HEK293 (cell line): ENCODE measurements around the gene RMP24.

ENCODE experiments used
- SP2 ChIP-seq: fragments of 450-650 bp; formaldehyde crosslinking; IDR thresholded peaks from 2 replicates; pipeline ENCODE4 v1.5.1; 2016; ENCODE audit warnings: missing biosample characterization, missing genetic modification characterization
- ZBTB1 ChIP-seq: fragments of 450-650 bp; formaldehyde crosslinking; IDR thresholded peaks from 2 replicates; pipeline ENCODE4 v1.5.1; 2016; ENCODE audit warnings: missing biosample characterization, missing genetic modification characterization
- ZXDB ChIP-seq: fragments of 450-650 bp; formaldehyde crosslinking; IDR thresholded peaks from 2 replicates; pipeline ENCODE4 v1.5.1; 2016; ENCODE audit warnings: missing biosample characterization, missing genetic modification characterization
- TF ChIP-seq, protein P1 (sequence below): fragments of 450-650 bp; formaldehyde crosslinking; IDR thresholded peaks from 2 replicates; pipeline ENCODE4 v1.5.1; 2016; ENCODE audit warnings: missing biosample characterization, missing genetic modification characterization
- TF ChIP-seq, protein P2 (sequence below): fragments of 450-650 bp; formaldehyde crosslinking; IDR thresholded peaks from 2 replicates; pipeline ENCODE4 v1.5.1; 2016; ENCODE audit warnings: missing biosample characterization, missing genetic modification characterization

GRCh38 chr18:35942661-35943060, 29.8 kb upstream of the RMP24 start:
- TF ChIP-seq, protein P1, sequence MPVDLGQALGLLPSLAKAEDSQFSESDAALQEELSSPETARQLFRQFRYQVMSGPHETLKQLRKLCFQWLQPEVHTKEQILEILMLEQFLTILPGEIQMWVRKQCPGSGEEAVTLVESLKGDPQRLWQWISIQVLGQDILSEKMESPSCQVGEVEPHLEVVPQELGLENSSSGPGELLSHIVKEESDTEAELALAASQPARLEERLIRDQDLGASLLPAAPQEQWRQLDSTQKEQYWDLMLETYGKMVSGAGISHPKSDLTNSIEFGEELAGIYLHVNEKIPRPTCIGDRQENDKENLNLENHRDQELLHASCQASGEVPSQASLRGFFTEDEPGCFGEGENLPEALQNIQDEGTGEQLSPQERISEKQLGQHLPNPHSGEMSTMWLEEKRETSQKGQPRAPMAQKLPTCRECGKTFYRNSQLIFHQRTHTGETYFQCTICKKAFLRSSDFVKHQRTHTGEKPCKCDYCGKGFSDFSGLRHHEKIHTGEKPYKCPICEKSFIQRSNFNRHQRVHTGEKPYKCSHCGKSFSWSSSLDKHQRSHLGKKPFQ (tag by site-specific recombination): no peak
- TF ChIP-seq ZXDB (tag by site-specific recombination) (no peak), SP2 (tag by site-specific recombination) (no peak), ZBTB1 (tag by site-specific recombination) (no peak)
- TF ChIP-seq, protein P2, sequence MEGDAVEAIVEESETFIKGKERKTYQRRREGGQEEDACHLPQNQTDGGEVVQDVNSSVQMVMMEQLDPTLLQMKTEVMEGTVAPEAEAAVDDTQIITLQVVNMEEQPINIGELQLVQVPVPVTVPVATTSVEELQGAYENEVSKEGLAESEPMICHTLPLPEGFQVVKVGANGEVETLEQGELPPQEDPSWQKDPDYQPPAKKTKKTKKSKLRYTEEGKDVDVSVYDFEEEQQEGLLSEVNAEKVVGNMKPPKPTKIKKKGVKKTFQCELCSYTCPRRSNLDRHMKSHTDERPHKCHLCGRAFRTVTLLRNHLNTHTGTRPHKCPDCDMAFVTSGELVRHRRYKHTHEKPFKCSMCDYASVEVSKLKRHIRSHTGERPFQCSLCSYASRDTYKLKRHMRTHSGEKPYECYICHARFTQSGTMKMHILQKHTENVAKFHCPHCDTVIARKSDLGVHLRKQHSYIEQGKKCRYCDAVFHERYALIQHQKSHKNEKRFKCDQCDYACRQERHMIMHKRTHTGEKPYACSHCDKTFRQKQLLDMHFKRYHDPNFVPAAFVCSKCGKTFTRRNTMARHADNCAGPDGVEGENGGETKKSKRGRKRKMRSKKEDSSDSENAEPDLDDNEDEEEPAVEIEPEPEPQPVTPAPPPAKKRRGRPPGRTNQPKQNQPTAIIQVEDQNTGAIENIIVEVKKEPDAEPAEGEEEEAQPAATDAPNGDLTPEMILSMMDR (tag by site-specific recombination): no peak
